Measurements from ENCODE around the gene IPO4. TPM values are rescaled to one million over a fixed set of nuclear protein-coding genes. Genes with fewer than 3 reads are reported as not detected.

The IPO4 gene
- total RNA-seq, 2 donors from 2014 or later, result 19.3 to 78.2 TPM

- no peak for DNase-seq
- peaks cover 10% of the 10 kb centered on the region for H3K4me1 ChIP-seq
- no peak overlapping the region for H3K4me3 ChIP-seq
- no peak overlapping the region for H3K9ac ChIP-seq (ENCODE audit: low read depth in 2 of 2, low read length in 2 of 2)
- H3K27ac ChIP-seq, result no peak overlapping the region
- H3K9me3 ChIP-seq, result no peaks in the 10 kb centered on the region
- peaks cover 3% of the 10 kb centered on the region for H3K36me3 ChIP-seq
- no peaks in the 10 kb centered on the region for H3K27me3 ChIP-seq
- intact Hi-C loops (cut with DNase I), result no loop called here
- TF ChIP-seq CTCF (IDR thresholded peaks at IDR 0.05), result no peak
Observed at GRCh38 chr14:24132976-24133375, 55.6 kb downstream of the IPO4 start.

GRCh38 chr14:24132061-24132685 lies 56.4 kb downstream of the IPO4 start:
- Histone ChIP-seq H3K27ac (no peak overlapping the region), H3K36me3 (no peaks in the 10 kb centered on the region), H3K9ac (ENCODE audit: low read depth in 2 of 2, low read length in 2 of 2) (no peak overlapping the region), H3K4me3 (no peak overlapping the region), H3K27me3 (no peaks in the 10 kb centered on the region), H3K4me1 (peaks cover 4% of the 10 kb centered on the region), H3K9me3 (no peaks in the 10 kb centered on the region)
- no peak for DNase-seq
- TF ChIP-seq CTCF (IDR thresholded peaks at IDR 0.05), result no peak
- intact Hi-C loops (cut with DNase I), result no loop called here

GRCh38 chr14:24131549-24131966 lies 57.1 kb downstream of the IPO4 start:
- Histone ChIP-seq H3K36me3 (no peaks in the 10 kb centered on the region), H3K4me3 (no peak overlapping the region), H3K27ac (no peak overlapping the region), H3K4me1 (no peaks in the 10 kb centered on the region), H3K27me3 (no peaks in the 10 kb centered on the region), H3K9me3 (no peaks in the 10 kb centered on the region), H3K9ac (ENCODE audit: low read depth in 2 of 2, low read length in 2 of 2) (no peak overlapping the region)
- intact Hi-C loops (cut with DNase I), result no loop called here
- DNase-seq, result no peak
- no peak for TF ChIP-seq CTCF (IDR thresholded peaks at IDR 0.05)

- TF ChIP-seq CTCF (IDR thresholded peaks at IDR 0.05), result no peak
- no peaks in the 10 kb centered on the region for H3K4me1 ChIP-seq
- H3K27me3 ChIP-seq, result no peaks in the 10 kb centered on the region
- H3K9ac ChIP-seq (ENCODE audit: low read depth in 2 of 2, low read length in 2 of 2), result no peak overlapping the region
- no peaks in the 10 kb centered on the region for H3K9me3 ChIP-seq
- no peak for DNase-seq
- intact Hi-C loops (cut with DNase I), result no loop called here
- no peak overlapping the region for H3K4me3 ChIP-seq
- H3K27ac ChIP-seq, result no peak overlapping the region
- H3K36me3 ChIP-seq, result no peaks in the 10 kb centered on the region
Observed at GRCh38 chr14:24130717-24131548, 57.7 kb downstream of the IPO4 start.

GRCh38 chr14:24130380-24130716 lies 58.3 kb downstream of the IPO4 start, which contains the start of gene FITM1:
Gene FITM1 (plus strand): TSS chr14:24130659. CDS start chr14:24131564, 905 bp downstream.
- no peaks in the 10 kb centered on the region for H3K27me3 ChIP-seq
- no peaks in the 10 kb centered on the region for H3K36me3 ChIP-seq
- TF ChIP-seq CTCF (IDR thresholded peaks at IDR 0.05), result no peak
- intact Hi-C loops (cut with DNase I), result no loop called here
- H3K9ac ChIP-seq (ENCODE audit: low read depth in 2 of 2, low read length in 2 of 2), result no peak within 1 kb of the TSS
- H3K27ac ChIP-seq, result no peak within 1 kb of the TSS
- no peaks in the 10 kb centered on the region for H3K4me1 ChIP-seq
- no peak for DNase-seq
- H3K4me3 ChIP-seq, result no peak within 1 kb of the TSS
- no peaks in the 10 kb centered on the region for H3K9me3 ChIP-seq

Small RNA genes lying within 50 kb of the gene (microRNA-seq; reads per million reads assigned to microRNA genes)
- not detected for gene MIR7703

Other genes with a start within 250 kb of the IPO4 start
- gene DHRS4, start 235.0 kb downstream of the IPO4 start, total RNA-seq, result 10 to 100 TPM; 34.0 to 74.4 TPM
- gene DHRS4L2, start 199.9 kb downstream of the IPO4 start, total RNA-seq, result 10 to 100 TPM; 32.5 to 43.8 TPM
- gene CARMIL3, start 136.8 kb downstream of the IPO4 start, total RNA-seq, result 1 to 10 TPM in 1 of 2 donors, under 1 TPM in 1; 0.29 to 2.1 TPM
- under 1 TPM in 1 of 2 donors, not detected in 1; 0.45 TPM for gene CPNE6, start 117.3 kb downstream of the IPO4 start, total RNA-seq
- 100 to 1,000 TPM; 133 to 173 TPM for gene PCK2, start 94.5 kb downstream of the IPO4 start, total RNA-seq
- gene DCAF11, start 74.0 kb downstream of the IPO4 start, total RNA-seq, result 100 to 1,000 TPM in 1 of 2 donors, 10 to 100 TPM in 1; 89.2 to 106 TPM
- 1 to 10 TPM in 1 of 2 donors, under 1 TPM in 1; 0.88 to 2.7 TPM for gene NRL, start 73.9 kb downstream of the IPO4 start, total RNA-seq
- gene FITM1, start 58.2 kb downstream of the IPO4 start, total RNA-seq, result 1 to 10 TPM in 1 of 2 donors, under 1 TPM in 1; 0.85 to 1.5 TPM
- gene PSME1, start 52.6 kb downstream of the IPO4 start, total RNA-seq, result 100 to 1,000 TPM; 199 to 235 TPM
- 10 to 100 TPM; 21.1 to 49.6 TPM for gene EMC9, start 47.2 kb downstream of the IPO4 start, total RNA-seq
- 100 to 1,000 TPM; 151 to 320 TPM for gene PSME2, start 42.2 kb downstream of the IPO4 start, total RNA-seq
- 10 to 100 TPM; 36.1 to 70.4 TPM for gene RNF31, start 41.3 kb downstream of the IPO4 start, total RNA-seq
- 10 to 100 TPM; 54.4 to 57.5 TPM for gene IRF9, start 27.6 kb downstream of the IPO4 start, total RNA-seq
- 1 to 10 TPM; 5.1 TPM for gene REC8, start 16.7 kb downstream of the IPO4 start, total RNA-seq
- 10 to 100 TPM; 58.8 to 65.6 TPM for gene TM9SF1, start 6.6 kb upstream of the IPO4 start, total RNA-seq
- gene TSSK4, start 16.9 kb upstream of the IPO4 start, total RNA-seq, result under 1 TPM; 0.19 to 0.49 TPM
- gene CHMP4A, start 24.7 kb upstream of the IPO4 start, total RNA-seq, result 10 to 100 TPM; 47.8 to 48.0 TPM
- gene MDP1, start 27.2 kb upstream of the IPO4 start, total RNA-seq, result 10 to 100 TPM in 1 of 2 donors, 1 to 10 TPM in 1; 8.2 to 10.9 TPM
- 100 to 1,000 TPM; 126 to 150 TPM for gene NEDD8, start 43.6 kb upstream of the IPO4 start, total RNA-seq
- gene GMPR2, start 44.1 kb upstream of the IPO4 start, total RNA-seq, result 10 to 100 TPM; 57.9 to 68.1 TPM
- 10 to 100 TPM; 45.5 to 45.7 TPM for gene TINF2, start 53.8 kb upstream of the IPO4 start, total RNA-seq
- gene TGM1, start 74.4 kb upstream of the IPO4 start, total RNA-seq, result 1 to 10 TPM in 1 of 2 donors, under 1 TPM in 1; 0.40 to 3.9 TPM
- 10 to 100 TPM; 37.3 to 38.3 TPM for gene RABGGTA, start 82.8 kb upstream of the IPO4 start, total RNA-seq
- 10 to 100 TPM; 38.0 to 42.4 TPM for gene DHRS1, start 111.0 kb upstream of the IPO4 start, total RNA-seq
- 10 to 100 TPM; 23.8 to 49.8 TPM for gene NOP9, start 111.0 kb upstream of the IPO4 start, total RNA-seq
- 10 to 100 TPM in 1 of 2 donors, 1 to 10 TPM in 1; 7.7 to 12.9 TPM for gene CIDEB, start 119.2 kb upstream of the IPO4 start, total RNA-seq
- gene LTB4R2, start 121.3 kb upstream of the IPO4 start, total RNA-seq, result 1 to 10 TPM; 2.7 to 7.8 TPM
- gene LTB4R, start 122.7 kb upstream of the IPO4 start, total RNA-seq, result 1 to 10 TPM; 1.5 to 4.0 TPM
- 10 to 100 TPM in 1 of 2 donors, 1 to 10 TPM in 1; 6.7 to 10.2 TPM for gene ADCY4, start 146.3 kb upstream of the IPO4 start, total RNA-seq
- gene RIPK3, start 151.2 kb upstream of the IPO4 start, total RNA-seq, result 10 to 100 TPM; 30.1 to 38.2 TPM
- 10 to 100 TPM; 11.2 to 24.0 TPM for gene NFATC4, start 179.4 kb upstream of the IPO4 start, total RNA-seq
- gene NYNRIN, start 210.2 kb upstream of the IPO4 start, total RNA-seq, result 10 to 100 TPM; 13.0 to 26.7 TPM
- gene CBLN3, start 240.9 kb upstream of the IPO4 start, total RNA-seq, result 1 to 10 TPM; 1.8 to 2.0 TPM
- 10 to 100 TPM; 82.6 to 90.4 TPM for gene KHNYN, start 241.1 kb upstream of the IPO4 start, total RNA-seq

Measured in colonic mucosa (tissue), 4 donors.